Mesenchymal stem cell (in vitro differentiated cells and primary cell): ENCODE results near the gene RRAGA.

Source experiments
- DNase-seq: peaks from one replicate; pipeline ENCODE4 v3.0.0-alpha.2; 2013
- H2AFZ ChIP-seq: one replicate; pipeline ENCODE4 v1.6.1; 2013; ENCODE audit warnings: low read depth, mild to moderate bottlenecking, control low read depth, inconsistent platforms, low read length, moderate library complexity
- H2AK5ac ChIP-seq: 2 replicates; pipeline ENCODE4 v1.6.1; 2013; ENCODE audit warnings: low read length, moderate library complexity, mild to moderate bottlenecking, inconsistent platforms; ENCODE audit not compliant: severe bottlenecking
- H2BK120ac ChIP-seq: one replicate; pipeline ENCODE4 v1.6.1; 2013; ENCODE audit warnings: low read depth, mild to moderate bottlenecking, inconsistent platforms, low read length, moderate library complexity
- H2BK12ac ChIP-seq, 2 experiments: one replicate each; pipeline ENCODE4 v1.6.1; 2013; ENCODE audit warnings: inconsistent platforms in 2 of 2, low read length in 2 of 2, mild to moderate bottlenecking in 2 of 2, moderate library complexity in 2 of 2, control low read depth in 1 of 2
- H2BK15ac ChIP-seq: one replicate; pipeline ENCODE4 v1.6.1; 2013; ENCODE audit warnings: mild to moderate bottlenecking, low read depth, inconsistent platforms; ENCODE audit not compliant: poor library complexity, severe bottlenecking
- H2BK5ac ChIP-seq: 2 replicates; pipeline ENCODE4 v1.6.1; 2013; ENCODE audit warnings: low read depth, mild to moderate bottlenecking, low read length, control low read depth, inconsistent platforms; ENCODE audit not compliant: poor library complexity, severe bottlenecking
- H3K14ac ChIP-seq, 2 experiments: one replicate each; pipeline ENCODE4 v1.6.1; 2013; ENCODE audit warnings: inconsistent platforms in 2 of 2, low read length in 2 of 2, control low read depth in 1 of 2, mild to moderate bottlenecking in 1 of 2, moderate library complexity in 1 of 2
- H3K18ac ChIP-seq, 2 experiments: one replicate each; pipeline ENCODE4 v1.6.1; 2013; ENCODE audit warnings: inconsistent platforms in 2 of 2, low read length in 2 of 2, control low read depth in 1 of 2, low read depth in 1 of 2, mild to moderate bottlenecking in 1 of 2
- H3K23ac ChIP-seq, 2 experiments: one replicate each; pipeline ENCODE4 v1.6.1; 2013; ENCODE audit warnings: inconsistent platforms in 2 of 2, low read length in 2 of 2, mild to moderate bottlenecking in 2 of 2, moderate library complexity in 2 of 2, control low read depth in 1 of 2
- H3K27ac ChIP-seq: 2 replicates; pipeline ENCODE4 v1.5.1; 2013; ENCODE audit warnings: mild to moderate bottlenecking, moderate library complexity, low read length, control low read depth, inconsistent platforms; ENCODE audit not compliant: poor library complexity, severe bottlenecking
- H3K27me3 ChIP-seq, 2 experiments: 2 replicates each; pipeline versions ENCODE4 v1.6.1 to v1.7.0; 2013; ENCODE audit warnings: low read length in 2 of 2, mild to moderate bottlenecking in 2 of 2, moderate library complexity in 2 of 2, control low read depth in 1 of 2, inconsistent platforms in 1 of 2; ENCODE audit not compliant: control insufficient read depth in 1 of 2, insufficient read depth in 1 of 2
- H3K36me3 ChIP-seq, 2 experiments: 2 replicates each; pipeline versions ENCODE4 v1.6.1 to v1.7.0; 2013; ENCODE audit warnings: low read length in 2 of 2, control low read depth in 1 of 2, inconsistent platforms in 1 of 2, low read depth in 1 of 2, mild to moderate bottlenecking in 1 of 2; ENCODE audit not compliant: insufficient read depth in 2 of 2, control insufficient read depth in 1 of 2
- H3K4ac ChIP-seq, 2 experiments: one replicate each; pipeline ENCODE4 v1.6.1; 2013; ENCODE audit warnings: inconsistent platforms in 2 of 2, low read length in 2 of 2, mild to moderate bottlenecking in 2 of 2, moderate library complexity in 2 of 2, control low read depth in 1 of 2, low read depth in 1 of 2
- H3K4me1 ChIP-seq: 2 replicates; pipeline ENCODE4 v1.6.1; 2013; ENCODE audit warnings: low read depth, low read length, control low read depth; ENCODE audit not compliant: control insufficient read depth, insufficient read depth
- H3K4me2 ChIP-seq: 2 replicates; pipeline ENCODE4 v1.6.1; 2013; ENCODE audit warnings: low read length, mild to moderate bottlenecking, inconsistent platforms; ENCODE audit not compliant: poor library complexity, severe bottlenecking
- H3K4me3 ChIP-seq, 2 experiments: 2 replicates each; pipeline versions ENCODE4 v1.5.1 to v1.7.0; 2013; ENCODE audit warnings: low read length in 2 of 2, mild to moderate bottlenecking in 2 of 2, control low read depth in 1 of 2, low read depth in 1 of 2; ENCODE audit not compliant: insufficient read depth in 1 of 2
- H3K79me1 ChIP-seq: replicated peaks from 2 replicates; pipeline ENCODE4 v1.6.1; 2013; ENCODE audit warnings: mild to moderate bottlenecking, control low read depth, low read length, inconsistent platforms; ENCODE audit not compliant: poor library complexity, severe bottlenecking
- H3K9ac ChIP-seq: 2 replicates; pipeline ENCODE4 v1.7.0; 2013; ENCODE audit warnings: mild to moderate bottlenecking, low read length, moderate library complexity
- H3K9me3 ChIP-seq: 2 replicates; pipeline ENCODE4 v1.7.0; 2013; ENCODE audit warnings: mild to moderate bottlenecking, low read length; ENCODE audit not compliant: control insufficient read depth
- H4K8ac ChIP-seq: one replicate; pipeline ENCODE4 v1.6.1; 2013; ENCODE audit warnings: inconsistent platforms, mild to moderate bottlenecking, low read length, moderate library complexity
- H4K91ac ChIP-seq: one replicate; pipeline ENCODE4 v1.6.1; 2013; ENCODE audit warnings: mild to moderate bottlenecking, low read length, inconsistent platforms
- WGBS: methylation state at CpG from one replicate; pipeline ENCODE4 v1.1.7; 2013; ENCODE audit warnings: mixed read lengths; 5-methylcytosine and 5-hydroxymethylcytosine counted together

RRAGA gene

DNA sequence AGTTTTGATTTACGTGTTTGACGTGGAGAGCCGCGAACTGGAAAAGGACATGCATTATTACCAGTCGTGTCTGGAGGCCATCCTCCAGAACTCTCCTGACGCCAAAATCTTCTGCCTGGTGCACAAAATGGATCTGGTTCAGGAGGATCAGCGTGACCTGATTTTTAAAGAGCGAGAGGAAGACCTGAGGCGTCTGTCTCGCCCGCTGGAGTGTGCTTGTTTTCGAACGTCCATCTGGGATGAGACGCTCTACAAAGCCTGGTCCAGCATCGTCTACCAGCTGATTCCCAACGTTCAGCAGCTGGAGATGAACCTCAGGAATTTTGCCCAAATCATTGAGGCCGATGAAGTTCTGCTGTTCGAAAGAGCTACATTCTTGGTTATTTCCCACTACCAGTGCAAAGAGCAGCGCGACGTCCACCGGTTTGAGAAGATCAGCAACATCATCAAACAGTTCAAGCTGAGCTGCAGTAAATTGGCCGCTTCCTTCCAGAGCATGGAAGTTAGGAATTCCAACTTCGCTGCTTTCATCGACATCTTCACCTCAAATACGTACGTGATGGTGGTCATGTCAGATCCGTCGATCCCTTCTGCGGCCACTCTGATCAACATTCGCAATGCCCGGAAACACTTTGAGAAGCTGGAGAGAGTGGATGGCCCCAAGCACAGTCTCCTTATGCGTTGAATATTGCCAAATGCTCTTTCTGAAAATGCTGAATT lies 850 bp downstream of the RRAGA start:
- WGBS = 1% methylated on average over 33 of the region's 33 CpGs
- no peak overlapping the region for H3K23ac ChIP-seq
- no peak overlapping the region for H2AK5ac ChIP-seq

DNA sequence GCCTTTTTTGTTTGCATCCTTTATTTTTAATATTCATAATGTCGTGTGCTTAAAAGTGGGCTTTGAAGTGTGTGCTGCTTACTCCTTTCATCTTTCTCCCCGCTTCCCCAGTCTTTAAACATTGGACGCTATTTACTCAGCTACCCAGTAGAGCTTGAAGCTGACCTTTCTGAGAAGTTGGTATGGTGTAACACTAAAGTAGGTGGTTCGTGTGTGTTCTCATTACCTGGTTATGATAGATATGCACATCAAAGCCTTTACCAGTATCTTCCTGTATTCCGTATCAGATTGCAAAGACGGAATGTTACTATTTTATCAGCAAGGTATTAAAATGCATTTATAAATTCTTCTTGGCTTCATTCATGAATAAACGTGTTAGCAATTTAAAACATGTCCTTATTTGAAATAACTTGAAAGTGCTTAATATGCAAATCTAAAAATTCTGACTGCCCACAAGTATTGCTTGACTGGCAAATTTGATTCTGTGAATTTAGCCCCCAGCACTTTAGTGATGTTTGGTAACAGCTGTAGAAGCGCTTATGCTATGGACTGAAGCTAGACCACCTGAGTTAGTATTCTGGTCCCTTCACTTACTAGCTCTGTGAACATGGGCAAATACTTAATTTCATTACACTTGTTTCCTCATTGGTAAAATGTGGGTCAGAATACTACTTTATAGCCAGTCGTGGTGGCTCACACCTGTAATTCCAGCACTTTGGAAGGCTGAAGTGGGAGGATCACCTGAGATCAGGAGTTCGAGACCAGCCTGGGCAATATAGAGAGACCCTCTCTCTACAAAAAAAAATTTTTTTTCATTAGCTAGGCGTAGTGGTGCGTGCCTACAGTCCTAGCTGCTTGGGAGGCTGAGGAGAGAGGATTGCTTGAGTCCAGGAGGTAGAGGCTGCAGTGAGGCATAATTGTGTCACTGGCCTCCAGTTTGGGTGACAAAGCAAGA lies 1.7 kb downstream of the RRAGA start:
- Histone ChIP-seq H2AFZ (no peak overlapping the region), H3K27ac (no peak overlapping the region), H3K9ac (peak overlapping the region; percentile 93), H4K8ac (no peak overlapping the region), H2BK120ac (no peak overlapping the region), H3K4me3 (peak overlapping the region in 1 of 2 experiments; percentile 89), H3K36me3 (peaks cover 3 to 18% of the 10 kb centered on the region in 2 experiments), H3K4ac (no peak overlapping the region), H3K79me1 (peaks cover 2% of the 10 kb centered on the region), H2BK12ac (no peak overlapping the region), H3K23ac (no peak overlapping the region), H3K9me3 (no peaks in the 10 kb centered on the region), H2BK15ac (no peak overlapping the region), H2AK5ac (no peak overlapping the region), H3K4me2 (peak overlapping the region; percentile 72), H3K18ac (no peak overlapping the region), H4K91ac (no peak overlapping the region), H3K27me3 (no peaks in the 10 kb centered on the region), H3K4me1 (peaks cover 7% of the 10 kb centered on the region), H3K14ac (no peak overlapping the region), H2BK5ac (no peak overlapping the region)
- 49% methylated on average over 4 of the region's 12 CpGs for WGBS
- no peak for DNase-seq

More for the DNA sequence above, 850 bp downstream of the RRAGA start:
- peaks cover 2% of the 10 kb centered on the region for H3K79me1 ChIP-seq
- H2BK120ac ChIP-seq = no peak overlapping the region
- no peak overlapping the region for H2BK12ac ChIP-seq
- peak overlapping the region; percentile 42 to 92 for H3K4ac ChIP-seq
- peak; percentile 55 for DNase-seq
- H4K8ac ChIP-seq = no peak overlapping the region
- no peak overlapping the region for H2BK5ac ChIP-seq
- peak overlapping the region; percentile 88 to 89 for H3K4me3 ChIP-seq
- peak overlapping the region; percentile 72 for H3K4me2 ChIP-seq
- H3K4me1 ChIP-seq = peaks cover 7% of the 10 kb centered on the region
- H2AFZ ChIP-seq = no peak overlapping the region
- no peaks in the 10 kb centered on the region for H3K27me3 ChIP-seq
- no peak overlapping the region for H4K91ac ChIP-seq
- H3K9ac ChIP-seq = peak overlapping the region; percentile 93
- H3K27ac ChIP-seq = peak overlapping the region; percentile 78
- H3K9me3 ChIP-seq = no peaks in the 10 kb centered on the region
- peak overlapping the region in 1 of 2 experiments; percentile 97 for H3K18ac ChIP-seq
- H3K36me3 ChIP-seq = peaks cover 3 to 14% of the 10 kb centered on the region in 2 experiments
- no peak overlapping the region for H3K14ac ChIP-seq
- H2BK15ac ChIP-seq = no peak overlapping the region

DNA sequence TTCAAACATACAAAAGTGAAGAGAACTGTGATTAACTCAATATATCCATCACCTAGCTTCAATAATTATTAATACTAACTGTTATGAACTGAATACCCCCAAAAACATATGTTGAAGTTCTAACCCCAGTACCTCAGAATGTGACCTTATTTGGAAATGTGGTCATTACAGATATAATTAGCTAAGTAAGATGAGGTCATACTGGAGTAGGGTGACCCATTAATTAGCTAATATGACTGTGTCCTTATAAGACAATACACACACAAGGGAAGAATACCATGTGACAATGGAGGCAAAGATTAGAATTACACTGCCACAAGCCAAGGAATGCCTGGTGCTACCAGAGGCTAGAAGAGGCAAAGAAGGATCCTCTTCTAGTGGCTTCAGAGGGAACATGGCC lies 7.8 kb downstream of the RRAGA start:
- Histone ChIP-seq H2BK5ac (no peak overlapping the region), H4K8ac (no peak overlapping the region), H3K4me2 (no peak overlapping the region), H3K9ac (no peak overlapping the region), H3K18ac (no peak overlapping the region), H3K79me1 (peaks cover 8% of the 10 kb centered on the region), H2BK15ac (no peak overlapping the region), H2AFZ (no peak overlapping the region), H2BK12ac (no peak overlapping the region), H3K4me3 (no peak overlapping the region), H3K27me3 (no peaks in the 10 kb centered on the region), H3K23ac (no peak overlapping the region), H2AK5ac (no peak overlapping the region), H3K4ac (no peak overlapping the region), H2BK120ac (no peak overlapping the region), H3K4me1 (no peaks in the 10 kb centered on the region), H3K36me3 (peaks cover 8 to 57% of the 10 kb centered on the region in 2 experiments), H3K9me3 (no peaks in the 10 kb centered on the region), H4K91ac (no peak overlapping the region), H3K27ac (no peak overlapping the region), H3K14ac (no peak overlapping the region)
- no peak for DNase-seq

DNA sequence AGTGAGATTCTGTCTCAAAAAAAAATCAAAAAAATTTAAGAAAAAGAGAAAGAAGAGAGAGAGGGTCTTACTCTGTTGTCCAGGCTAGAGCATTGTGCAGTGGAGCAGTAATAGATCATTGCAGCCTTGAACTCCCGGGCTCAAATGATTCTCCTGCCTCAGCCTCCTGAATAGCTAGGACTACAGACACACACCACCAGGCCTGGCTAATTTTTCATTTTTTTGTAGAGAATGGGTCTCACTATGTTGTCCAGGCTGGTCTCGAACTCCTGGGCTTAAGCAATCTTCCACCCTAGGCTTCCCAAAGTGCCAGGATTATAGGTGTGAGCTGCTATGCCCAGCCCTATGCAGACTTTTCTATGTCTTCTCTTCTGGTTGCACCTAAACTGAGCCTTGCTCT lies 25.0 kb downstream of the RRAGA start:
- no peak overlapping the region for H3K23ac ChIP-seq
- no peak overlapping the region for H3K4me3 ChIP-seq
- no peak overlapping the region for H3K27ac ChIP-seq
- no peak overlapping the region for H2BK12ac ChIP-seq
- no peak overlapping the region for H2BK120ac ChIP-seq
- no peaks in the 10 kb centered on the region for H3K9me3 ChIP-seq
- no peak overlapping the region for H2BK5ac ChIP-seq
- H3K9ac ChIP-seq = no peak overlapping the region
- no peak overlapping the region for H3K4ac ChIP-seq
- H3K18ac ChIP-seq = no peak overlapping the region
- no peak overlapping the region for H4K8ac ChIP-seq
- no peak overlapping the region for H3K4me2 ChIP-seq
- H2BK15ac ChIP-seq = no peak overlapping the region
- no peak overlapping the region for H3K14ac ChIP-seq
- no peak overlapping the region for H2AK5ac ChIP-seq
- no peaks in the 10 kb centered on the region for H3K4me1 ChIP-seq
- peaks cover 44 to 82% of the 10 kb centered on the region in 2 experiments for H3K36me3 ChIP-seq
- no peak overlapping the region for H4K91ac ChIP-seq
- no peaks in the 10 kb centered on the region for H3K27me3 ChIP-seq
- no peak overlapping the region for H2AFZ ChIP-seq
- WGBS = 88% methylated on average over 1 of the region's 2 CpGs
- H3K79me1 ChIP-seq = peaks cover 15% of the 10 kb centered on the region
- no peak for DNase-seq
